Activated CD4-positive, alpha-beta T cell treated with anti-CD3 and anti-CD28 coated beads, Interleukin-2, Interleukin-4, amounts not matched to agents 100 ng/mL and 50 ng/mL, durations not matched to agents 16 hours and 8 hours (primary cell): ENCODE data around the gene NAA35.
"Not testable (repeated sequence)": the region's sequence is repeated elsewhere in the genome, so short reads cannot be mapped to it uniquely, and the experiment has no call there.

ENCODE experiments used
- DNase-seq: peaks from one replicate; pipeline ENCODE4 v3.0.0-alpha.2; 2020; ENCODE audit warnings: low spot score

The NAA35 gene

DNA sequence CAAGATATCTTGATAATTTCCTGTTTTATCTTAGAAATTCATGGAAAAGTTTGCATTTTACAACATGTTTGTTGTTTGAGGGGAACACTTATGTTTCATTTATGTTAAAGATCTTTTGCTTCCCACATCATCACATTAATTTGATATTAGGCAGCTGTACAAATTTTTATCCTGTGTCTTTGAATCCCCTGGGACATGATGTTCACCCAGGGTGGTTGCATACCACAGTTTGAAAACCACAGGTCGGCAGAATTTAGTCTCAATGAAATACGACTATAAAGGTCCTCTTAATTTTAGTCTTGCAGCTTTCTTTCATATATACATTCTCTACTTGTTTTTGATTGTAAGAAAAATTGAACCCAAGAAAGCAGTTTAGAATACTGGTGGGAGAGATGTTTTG lies 3.7 kb downstream of the NAA35 start:
- no peak for DNase-seq

DNA sequence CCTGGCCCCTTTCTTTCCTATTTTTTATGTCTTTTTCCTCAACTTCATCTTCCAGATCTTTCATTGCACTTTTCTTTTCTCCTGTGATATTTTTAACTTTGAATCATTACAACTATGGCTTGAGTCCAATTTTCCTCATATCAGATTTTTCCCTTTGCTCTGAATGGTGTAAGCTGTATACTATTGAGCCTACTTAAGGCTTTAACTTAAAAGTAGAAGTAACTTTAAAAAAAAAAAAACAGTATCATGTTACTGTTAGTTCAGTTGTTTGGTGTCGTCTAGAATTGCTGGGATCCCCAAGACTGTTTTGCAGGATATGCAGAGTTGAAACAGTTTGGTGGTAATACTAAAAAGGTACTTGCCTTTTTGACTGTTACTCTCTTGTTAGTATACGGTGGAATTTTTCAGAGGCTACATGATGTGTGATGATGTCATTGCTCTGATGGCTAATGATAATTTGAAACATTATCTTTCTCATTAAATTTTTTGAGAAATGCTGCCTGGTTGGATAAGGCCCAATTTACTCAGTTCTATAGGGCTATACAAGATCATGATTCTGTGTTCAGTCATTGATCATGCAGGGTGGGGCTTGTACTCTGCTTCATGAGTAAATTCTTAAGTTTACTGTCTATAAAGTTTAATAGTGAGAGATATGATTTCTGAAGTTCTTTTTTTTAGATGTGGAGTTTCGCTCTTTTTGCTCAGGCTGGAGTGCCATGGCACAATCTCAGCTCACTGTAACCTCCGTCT lies 8.8 kb downstream of the NAA35 start:
- DNase-seq: no peak

DNA sequence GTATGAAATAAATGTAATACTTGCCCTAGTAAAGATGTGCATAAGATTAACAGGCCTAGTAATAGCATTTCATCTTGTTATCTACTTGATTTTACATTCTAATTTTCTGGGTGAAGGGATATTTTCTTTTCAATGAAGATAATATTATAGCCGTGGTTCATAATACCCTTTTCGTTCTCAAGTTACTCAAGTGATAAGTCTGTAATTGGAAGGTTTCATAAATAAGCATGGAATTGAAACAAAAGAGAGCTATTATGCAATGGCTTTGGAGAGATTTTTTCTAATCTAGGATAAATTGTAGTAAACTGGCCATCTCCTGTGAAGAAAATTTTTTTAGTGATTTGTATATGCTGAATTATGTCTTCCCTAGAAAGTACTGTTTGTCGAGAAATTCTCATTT lies 19.0 kb downstream of the NAA35 start:
- no peak for DNase-seq

DNA sequence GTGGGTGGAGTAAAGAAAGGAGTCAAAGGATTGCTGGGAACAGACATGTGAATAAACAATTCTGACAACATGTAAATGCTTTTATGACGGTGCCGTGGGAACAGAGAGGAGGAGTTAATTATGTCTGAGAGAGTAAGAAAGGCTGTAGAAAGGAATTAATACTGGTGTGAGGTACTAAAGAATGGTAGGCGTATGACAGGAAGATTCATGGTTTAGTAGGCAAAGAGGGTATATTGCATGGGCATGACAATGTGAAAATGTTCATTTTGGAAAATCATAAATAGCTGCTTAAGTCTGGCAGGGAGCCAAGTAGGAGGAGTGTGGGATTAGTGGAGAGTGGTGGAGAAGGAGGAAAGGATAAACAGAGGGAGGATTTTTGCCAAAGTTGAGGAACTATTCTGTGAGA lies 19.7 kb downstream of the NAA35 start:
- DNase-seq: no peak

DNA sequence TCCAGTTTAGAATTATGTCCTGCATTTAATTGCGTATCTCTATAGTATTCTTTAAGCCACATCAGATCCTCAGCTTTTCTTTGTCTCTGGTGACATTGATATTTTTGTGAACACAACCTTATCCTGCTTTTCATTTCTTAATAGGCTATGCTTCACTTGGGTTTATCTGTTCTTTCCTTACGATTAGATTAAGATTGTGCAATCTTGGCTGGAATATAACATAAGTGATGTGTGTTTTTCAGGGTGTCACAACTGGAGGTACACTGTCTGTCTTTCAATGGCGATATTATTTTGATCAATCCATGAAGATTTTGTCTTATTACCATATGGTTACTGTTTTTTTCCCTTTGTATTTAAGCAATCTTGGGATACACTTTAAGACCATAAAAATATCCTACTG lies 23.6 kb downstream of the NAA35 start:
- no peak for DNase-seq

DNA sequence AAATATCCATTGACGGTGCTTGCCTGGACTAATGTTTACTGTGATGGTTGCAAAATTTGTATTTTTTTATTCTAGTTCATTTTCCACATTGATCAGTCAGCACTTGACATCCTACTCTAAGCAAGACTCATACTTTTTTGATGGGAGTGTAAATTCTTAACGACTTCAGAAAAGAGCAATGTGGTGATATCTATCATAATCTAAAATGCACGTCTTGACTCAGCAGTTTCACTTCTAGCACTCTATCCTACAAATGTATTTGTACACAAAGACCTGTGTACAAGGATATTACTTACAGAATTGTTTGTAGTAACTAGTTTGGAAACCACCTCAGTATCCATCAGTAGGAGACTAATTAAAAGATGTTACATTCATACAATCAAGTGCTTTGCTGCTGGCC lies 24.0 kb downstream of the NAA35 start:
- peak; percentile 38 for DNase-seq

DNA sequence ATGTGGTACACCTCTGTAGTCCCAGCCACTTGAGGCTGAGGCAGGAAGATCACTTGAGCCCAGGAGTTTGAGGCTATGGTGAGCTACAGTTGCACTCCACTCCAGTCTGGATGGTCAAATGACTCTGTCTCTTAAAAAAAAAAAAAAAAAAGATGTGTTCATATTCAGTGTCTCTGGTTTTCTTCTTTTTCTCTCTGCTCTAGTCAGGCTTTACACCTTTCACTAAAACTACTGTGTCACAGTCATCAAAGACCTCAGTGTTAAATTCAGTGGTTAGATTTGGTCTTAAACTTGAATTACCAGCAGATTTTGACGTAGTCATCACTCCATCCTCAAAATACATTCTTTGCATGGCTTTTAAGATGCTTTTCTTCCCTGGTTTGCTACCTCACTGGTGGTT lies 28.8 kb downstream of the NAA35 start:
- DNase-seq: no peak

DNA sequence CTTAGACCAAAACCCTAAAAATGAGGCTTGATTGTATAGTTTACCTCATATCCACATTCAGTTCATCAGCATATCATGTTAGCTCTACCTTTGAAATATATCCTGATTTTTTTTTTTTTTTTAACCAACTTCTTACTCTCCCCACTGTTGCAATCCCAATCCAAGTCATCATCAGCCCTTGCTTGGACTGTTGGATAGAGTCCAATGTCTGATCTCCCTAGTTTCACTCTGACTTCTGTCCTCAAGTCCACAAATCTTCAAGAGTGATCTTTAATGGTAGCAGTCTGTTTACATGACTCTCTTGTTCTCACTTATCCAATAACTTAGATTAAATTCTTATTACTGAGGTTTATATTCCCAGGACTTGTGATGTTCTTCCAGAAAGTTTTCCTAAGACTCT lies 30.8 kb downstream of the NAA35 start:
- no peak for DNase-seq

DNA sequence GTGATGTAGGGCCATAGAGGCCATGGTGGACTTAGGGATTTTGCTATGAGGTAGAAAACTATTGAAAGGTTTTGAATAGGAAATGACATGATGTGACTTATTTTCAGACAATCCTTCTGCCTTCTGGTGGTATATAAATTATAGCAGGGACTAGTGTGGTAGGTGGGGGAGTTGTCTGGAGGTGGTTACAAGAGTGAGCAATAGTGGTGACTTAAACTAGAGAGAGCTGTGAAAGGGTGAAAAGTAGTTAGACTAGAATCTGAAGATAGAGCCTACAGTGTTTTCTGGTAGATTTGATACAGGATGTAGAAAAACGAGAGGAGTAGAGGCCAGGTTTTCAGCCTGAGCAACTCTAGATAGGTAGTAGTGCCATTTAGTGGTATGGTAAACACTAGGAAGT lies 32.3 kb downstream of the NAA35 start:
- DNase-seq: no peak

DNA sequence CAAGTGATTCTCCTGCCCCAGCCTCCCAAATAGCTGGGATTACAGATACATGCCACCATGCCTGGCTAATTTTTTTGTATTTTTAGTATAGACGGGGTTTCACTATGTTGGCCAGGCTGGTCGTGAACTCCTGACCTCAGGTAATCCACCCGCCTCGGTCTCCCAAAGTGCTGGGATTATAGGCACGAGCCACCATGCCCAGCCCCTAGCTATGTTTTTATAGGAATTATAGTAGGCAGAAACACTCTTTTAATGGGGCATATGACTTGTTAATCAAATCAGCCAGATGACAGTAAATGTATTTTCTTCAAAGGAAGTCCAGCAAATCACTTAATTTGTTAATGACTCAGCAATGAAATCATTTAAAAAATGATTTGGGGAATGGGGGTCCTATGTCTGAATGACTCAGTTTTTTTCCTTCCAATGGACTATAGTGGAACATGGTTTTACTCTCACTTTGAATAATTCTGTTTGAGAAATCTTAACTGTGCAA lies 33.2 kb downstream of the NAA35 start:
- DNase-seq: not testable (repeated sequence)

DNA sequence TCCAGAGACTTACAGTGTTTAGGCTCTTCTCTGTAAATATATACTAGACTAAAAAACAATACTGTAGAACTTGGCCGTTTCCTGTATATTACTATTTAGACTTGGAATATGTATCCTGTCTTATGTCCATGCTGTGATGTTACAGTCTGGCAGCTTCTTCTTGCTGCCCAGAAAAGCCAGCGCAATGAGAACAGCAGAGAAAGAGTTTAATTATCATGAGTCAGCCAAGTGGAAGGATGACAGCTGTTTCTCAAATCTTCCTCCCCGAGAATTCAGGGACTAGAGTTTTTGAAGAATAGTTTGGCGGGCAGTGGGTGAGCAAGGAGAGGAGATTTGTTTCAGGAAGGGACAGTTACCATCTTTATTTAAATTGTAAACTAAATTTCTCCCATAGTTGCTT lies 37.5 kb downstream of the NAA35 start:
- no peak for DNase-seq

DNA sequence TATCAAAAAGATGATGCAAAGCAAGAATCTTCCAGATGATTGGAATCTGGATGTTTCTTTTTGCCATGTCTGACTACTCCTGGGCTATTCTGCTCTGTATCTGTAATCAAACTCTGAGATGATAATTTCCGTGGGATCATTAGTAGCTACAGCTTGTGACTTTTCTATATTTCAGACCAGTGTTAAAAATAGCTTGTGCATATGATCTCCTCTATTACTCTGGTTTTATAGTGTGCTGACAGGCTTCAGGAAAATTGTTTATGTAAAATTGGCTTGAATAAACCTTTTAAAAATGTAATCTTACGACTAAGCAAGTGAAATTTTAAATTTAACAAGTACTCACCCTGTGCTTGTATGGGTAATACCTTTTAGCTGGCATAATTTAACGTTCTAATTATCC lies 40.4 kb downstream of the NAA35 start:
- DNase-seq: no peak

DNA sequence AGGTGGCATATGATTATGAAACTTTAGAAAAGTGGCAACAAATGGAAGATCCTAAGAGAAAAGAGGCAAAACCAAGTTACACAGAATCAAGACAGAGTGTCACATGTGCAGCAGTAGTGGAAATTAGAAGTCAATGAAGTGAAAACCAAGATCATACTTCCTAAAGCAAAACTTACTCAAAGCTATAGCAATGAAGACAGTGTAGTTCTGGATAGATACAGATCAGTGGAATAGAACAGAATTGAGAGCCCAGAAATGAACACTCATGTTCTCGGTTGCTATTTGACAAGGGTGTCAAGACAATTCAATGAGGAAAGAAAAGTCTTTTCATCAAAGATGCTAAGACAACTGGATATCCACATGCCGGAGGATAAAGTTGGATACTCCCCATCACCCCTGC lies 43.5 kb downstream of the NAA35 start:
- no peak for DNase-seq

DNA sequence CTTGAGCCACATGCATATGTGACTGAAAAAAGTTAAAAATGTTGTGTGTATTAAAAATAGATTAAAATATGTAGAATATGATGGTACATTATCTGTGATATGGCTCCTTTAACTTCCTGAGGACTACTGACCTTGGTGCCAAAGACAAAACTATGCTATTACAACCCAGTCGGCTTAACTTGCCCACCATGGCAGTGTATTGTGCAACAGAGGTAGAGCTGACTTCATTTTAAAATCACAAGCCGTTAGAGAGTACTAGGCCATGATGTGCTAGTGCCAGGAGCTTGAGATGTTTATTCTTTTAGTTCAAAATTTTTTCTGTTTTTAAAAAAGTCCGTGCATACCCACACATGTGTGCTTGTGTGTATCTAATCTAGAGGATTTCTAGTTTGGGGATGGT lies 46.3 kb downstream of the NAA35 start:
- DNase-seq: no peak

DNA sequence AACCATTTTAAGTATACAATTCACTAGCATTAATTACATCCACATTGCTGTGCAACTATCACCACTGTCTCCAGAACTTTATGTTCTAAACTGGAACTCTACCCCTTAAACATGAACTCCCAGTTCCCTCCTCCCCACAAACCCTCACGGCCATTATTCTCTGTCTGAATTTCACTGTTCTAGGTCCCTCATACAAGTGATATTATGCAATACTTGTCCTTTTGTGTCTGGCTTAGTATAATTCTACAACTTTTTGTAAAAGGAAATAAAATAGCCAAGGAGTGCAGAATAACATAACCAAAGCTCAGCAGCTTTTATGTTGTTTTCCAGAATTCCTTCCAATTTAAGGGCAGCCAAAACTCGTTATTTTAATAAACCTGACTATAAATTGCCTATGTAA lies 53.2 kb downstream of the NAA35 start:
- DNase-seq: no peak

DNA sequence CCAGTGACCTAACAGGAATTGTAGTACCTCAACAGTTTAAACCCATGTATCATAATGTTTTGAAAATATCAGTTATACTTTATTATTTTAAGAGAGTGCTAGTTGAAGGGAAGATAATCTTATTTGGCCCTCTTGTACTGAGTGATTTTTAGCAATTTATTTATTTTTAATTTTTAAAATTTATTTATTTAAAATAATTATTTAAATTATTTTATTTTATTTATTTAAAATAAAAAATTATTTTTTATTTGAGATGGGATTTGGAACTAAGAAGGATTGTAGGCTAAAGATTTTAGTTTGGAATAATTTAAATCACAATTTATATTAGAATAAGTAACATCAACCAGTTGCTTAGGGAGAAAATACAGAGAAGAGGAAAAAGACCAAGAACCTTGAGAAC lies 54.2 kb downstream of the NAA35 start:
- no peak for DNase-seq

DNA sequence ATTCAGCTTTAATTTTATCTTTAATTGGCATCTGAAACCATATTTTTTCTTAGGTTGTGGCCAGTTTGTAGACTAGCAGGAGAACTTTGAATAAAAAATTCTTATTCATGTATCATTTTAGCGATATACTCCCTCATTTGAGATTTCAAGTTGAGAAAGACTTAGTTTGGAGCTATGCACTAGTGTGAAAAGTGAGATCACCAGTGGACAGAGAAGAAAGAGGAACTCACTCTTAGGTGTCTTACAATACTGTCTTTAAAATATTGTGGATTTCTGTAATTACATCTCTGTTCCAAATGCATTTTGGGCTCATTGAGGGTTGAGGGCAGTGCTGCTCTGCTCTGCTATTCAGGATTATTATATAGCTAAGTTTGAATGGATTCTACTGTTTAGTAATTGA lies 54.7 kb downstream of the NAA35 start:
- DNase-seq: no peak

DNA sequence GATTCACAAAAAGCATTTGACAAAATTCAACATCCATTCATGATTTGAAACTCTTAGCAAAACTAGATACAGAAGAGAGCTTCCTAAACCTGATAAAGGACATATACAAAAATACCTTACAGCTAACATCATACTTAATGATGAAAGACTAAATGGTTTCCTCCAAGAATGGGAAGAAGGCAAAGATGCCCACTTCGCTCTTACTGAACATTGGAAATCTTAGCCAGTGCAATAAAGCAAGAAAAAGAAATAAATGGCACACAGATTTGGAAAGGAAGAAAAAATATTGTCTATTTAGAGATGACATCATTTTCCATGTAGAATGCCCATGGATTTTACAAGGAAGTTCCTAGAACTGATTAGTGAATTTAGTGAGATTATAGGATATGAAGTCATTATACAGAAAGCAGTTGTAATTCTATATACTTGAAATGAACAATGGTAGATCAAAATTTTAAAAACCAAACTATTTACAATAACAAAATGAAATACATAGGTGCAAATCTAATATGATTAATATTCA lies 64.4 kb downstream of the NAA35 start:
- no peak for DNase-seq

DNA sequence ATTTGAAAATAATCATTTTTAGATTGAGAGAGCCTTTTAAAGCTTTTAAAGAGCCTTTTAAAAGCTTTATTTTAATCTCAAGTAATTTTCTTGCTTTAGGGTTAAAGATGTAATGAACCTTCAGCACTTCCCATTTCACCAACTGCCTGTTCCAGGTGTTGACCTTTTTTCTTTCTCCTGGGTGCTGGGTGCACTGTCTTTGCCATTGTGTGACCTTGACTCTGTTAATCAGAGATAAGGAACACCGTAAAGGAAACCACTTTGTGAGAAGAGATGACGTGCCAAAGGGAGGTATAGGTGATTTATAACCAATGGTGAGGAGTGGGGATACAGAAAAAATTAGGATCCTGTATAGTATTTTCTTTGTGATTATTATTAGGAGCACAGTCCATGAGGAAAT lies 68.2 kb downstream of the NAA35 start:
- DNase-seq: no peak

DNA sequence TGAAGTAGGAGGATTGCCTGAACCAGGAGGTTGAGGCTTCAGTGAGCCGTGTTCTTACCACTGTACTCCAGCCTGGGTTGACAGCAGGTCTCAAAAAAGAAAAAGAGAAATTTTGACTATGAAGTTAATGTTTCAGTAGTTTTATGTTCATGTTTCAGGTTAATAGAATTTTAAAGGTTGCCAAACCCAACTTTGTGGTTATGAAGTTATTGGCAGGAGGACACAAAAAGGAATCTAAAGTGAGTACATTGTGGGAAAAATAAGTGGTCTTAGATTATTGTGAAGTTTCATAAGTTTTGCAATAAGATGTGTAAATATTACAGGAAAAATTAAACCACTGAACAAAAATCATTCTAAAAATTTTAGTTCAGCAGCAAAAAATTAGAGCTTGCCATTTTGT lies 79.8 kb downstream of the NAA35 start:
- no peak for DNase-seq

DNA sequence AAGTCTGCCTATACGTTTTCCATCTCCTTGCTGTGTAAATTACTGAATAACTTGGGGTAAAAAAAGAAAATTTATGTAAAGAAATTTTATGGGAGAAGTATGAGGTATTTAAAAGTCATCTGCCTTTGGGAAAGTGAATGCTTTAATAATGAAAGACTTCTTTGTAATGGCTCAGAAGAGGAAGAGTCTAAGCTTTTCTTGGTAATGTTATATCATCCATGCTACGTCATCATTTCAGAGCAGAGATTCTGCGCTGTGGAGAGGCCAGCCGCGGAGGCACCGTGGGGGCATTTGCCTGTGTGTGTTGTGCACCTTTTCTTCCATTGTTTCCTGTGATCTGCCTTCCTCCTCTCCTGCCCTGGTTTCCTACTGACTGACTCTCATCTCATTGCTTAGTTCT lies 80.2 kb downstream of the NAA35 start:
- no peak for DNase-seq

DNA sequence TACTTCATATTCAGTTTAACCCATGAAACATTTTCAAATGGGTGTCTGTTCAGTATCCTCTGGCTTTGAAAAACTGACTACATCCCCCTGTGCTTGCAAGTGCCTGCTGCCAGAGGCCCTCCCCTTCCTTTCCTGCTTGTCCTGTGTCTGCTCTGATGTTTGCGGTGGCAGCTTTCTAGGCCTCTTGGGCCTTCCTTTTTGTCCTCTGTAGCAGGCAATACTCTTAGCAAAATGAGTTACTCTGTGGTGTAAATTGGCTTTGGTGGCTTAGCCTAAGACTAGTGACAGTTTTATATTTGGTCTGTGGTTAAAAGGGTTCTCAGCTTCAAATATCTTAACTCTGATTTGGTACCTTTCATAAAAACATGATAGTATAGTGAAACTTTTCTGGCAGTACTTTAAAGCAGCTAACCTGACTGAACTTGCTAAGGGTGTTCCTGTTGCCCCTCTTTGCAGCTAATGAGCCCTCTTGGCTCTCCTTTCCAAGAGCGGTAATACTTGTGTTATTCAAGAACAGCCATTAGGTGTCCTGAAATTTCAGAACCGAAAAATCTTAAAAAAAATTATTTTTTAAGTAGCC lies 81.8 kb downstream of the NAA35 start:
- DNase-seq: no peak

DNA sequence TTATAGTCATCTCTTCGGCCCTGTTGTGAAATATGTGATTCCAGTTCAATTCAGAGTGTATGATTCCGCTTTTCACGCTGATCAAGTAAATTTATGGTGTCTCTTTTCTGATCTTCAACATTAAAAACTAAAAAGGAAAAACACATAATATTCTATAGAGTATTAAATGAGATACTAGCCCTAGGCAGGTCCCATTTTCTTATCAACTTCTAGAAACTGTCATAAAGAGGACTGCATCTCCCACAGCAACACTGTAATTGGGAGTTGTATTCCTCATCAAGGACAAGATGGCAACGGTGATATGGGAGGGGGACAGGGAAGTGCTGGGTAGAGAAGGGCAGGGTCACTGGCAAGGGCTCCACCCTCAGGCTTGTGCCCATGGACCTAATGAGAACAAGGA lies 86.8 kb downstream of the NAA35 start:
- no peak for DNase-seq
